Lower leg skin (tissue), 4 donors: ENCODE data around the gene AGRP. TPM values are rescaled to one million over a fixed set of nuclear protein-coding genes. Genes with fewer than 3 reads are reported as not detected.

Experiments
- DNase-seq, 2 donors: peaks; one replicate each; pipeline ENCODE4 v3.0.0-alpha.2; 2019; ENCODE audit warnings: low spot score in 2 of 2
- H3K4me3 ChIP-seq: fragments of 200-600 bp; sonication (generic); 2 replicates; pipeline ENCODE4 v1.5.1; 2017; ENCODE audit warnings: mild to moderate bottlenecking, low read depth; ENCODE audit not compliant: poor library complexity, severe bottlenecking
- CTCF ChIP-seq, 3 donors: fragments of 450-650 bp; IDR thresholded peaks; one replicate each; pipeline ENCODE4 v1.5.1; 2016; ENCODE audit warnings: antibody characterized with exemption in 3 of 3, mild to moderate bottlenecking in 3 of 3, moderate library complexity in 2 of 3
- POLR2A ChIP-seq, 2 donors: fragments of 450-650 bp; IDR thresholded peaks; one replicate each; pipeline ENCODE4 v1.6.1; 2016 to 2017; ENCODE audit warnings: antibody characterized with exemption in 2 of 2, mild to moderate bottlenecking in 1 of 2, moderate library complexity in 1 of 2
- WGBS, 2 donors: methylation state at CpG; one replicate each; pipeline ENCODE4 v1.1.5; 2018; 5-methylcytosine and 5-hydroxymethylcytosine counted together
- intact Hi-C: fragments of 100-400 bp; cut with DNase I; formaldehyde crosslinking; loops from one replicate; pipeline ENCODE4 v1.15.0; 2023; ENCODE audit warnings: low total_unique reads
- total RNA-seq, 4 donors: library from RNA; depleted of rRNA; stranded (reverse); fragments of >200 nt; gene quantifications; one replicate each; pipeline ENCODE4 v1.1.0, GENCODE V29; 2016

Gene AGRP
- total RNA-seq, 4 donors from 2014 or later: not detected

- 84 to 95% methylated on average over 4 of the region's 4 CpGs for WGBS, 2 donors
- intact Hi-C loops: no loop called here
- TF ChIP-seq POLR2A (IDR thresholded peaks at IDR 0.05) (no peak), CTCF (IDR thresholded peaks at IDR 0.05) (no peak)
- DNase-seq: no peak
- H3K4me3 ChIP-seq: no peak overlapping the region
Measured at GRCh38 chr16:67509016-67509415, 25.7 kb upstream of the AGRP start.

GRCh38 chr16:67506468-67506867 lies 23.1 kb upstream of the AGRP start:
- no peak for DNase-seq
- WGBS, 2 donors: 70 to 71% methylated on average over 8 of the region's 8 CpGs
- TF ChIP-seq POLR2A (IDR thresholded peaks at IDR 0.05): no peak
- no peak for TF ChIP-seq CTCF (IDR thresholded peaks at IDR 0.05)
- intact Hi-C loops: no loop called here
- no peak overlapping the region for H3K4me3 ChIP-seq

GRCh38 chr16:67504031-67505021 lies 21.0 kb upstream of the AGRP start:
- TF ChIP-seq CTCF (IDR thresholded peaks at IDR 0.05): no peak
- no peak overlapping the region for H3K4me3 ChIP-seq
- DNase-seq: peak; percentile 83 to 94
- 60 to 63% methylated on average over 9 of the region's 9 CpGs for WGBS, 2 donors
- intact Hi-C loops: no loop called here

- 43 to 50% methylated on average over 3 to 4 of the region's 4 CpGs for WGBS, 2 donors
- intact Hi-C loops: no loop called here
- TF ChIP-seq POLR2A (IDR thresholded peaks at IDR 0.05) (no peak), CTCF (IDR thresholded peaks at IDR 0.05) (no peak)
Measured at GRCh38 chr16:67499106-67499505, 15.8 kb upstream of the AGRP start.

GRCh38 chr16:67490335-67491096 lies 7.2 kb upstream of the AGRP start:
- WGBS, 2 donors: 85 to 87% methylated on average over 8 of the region's 8 CpGs
- intact Hi-C loops: no loop called here
- H3K4me3 ChIP-seq: no peak overlapping the region
- DNase-seq: no peak
- TF ChIP-seq CTCF (IDR thresholded peaks at IDR 0.05): no peak
- no peak for TF ChIP-seq POLR2A (IDR thresholded peaks at IDR 0.05)

More at GRCh38 chr16:67499106-67499505, 15.8 kb upstream of the AGRP start:
- DNase-seq: no peak
- no peak overlapping the region for H3K4me3 ChIP-seq
